Peyer's patch (tissue), 4 donors: ENCODE data around the gene UGT1A9.

ENCODE experiments used
- CTCF ChIP-seq, 6 experiments: fragments of 450-650 bp in 4 of 6; fragments of 200-600 bp in 2 of 6; sonication (generic) in 1 of 6; IDR thresholded peaks; one replicate each; pipeline ENCODE4 v1.5.1; 2017 to 2019; ENCODE audit warnings: antibody characterized with exemption in 6 of 6, mild to moderate bottlenecking in 3 of 6, moderate library complexity in 1 of 6
- POLR2A ChIP-seq, 2 donors: fragments of 450-650 bp; IDR thresholded peaks; one replicate each; pipeline ENCODE4 v1.5.1; 2017; ENCODE audit warnings: antibody characterized with exemption in 2 of 2, mild to moderate bottlenecking in 2 of 2, moderate library complexity in 2 of 2

- TF ChIP-seq CTCF (IDR thresholded peaks at IDR 0.05) (no peak), POLR2A (IDR thresholded peaks at IDR 0.05) (no peak)
Measured at GRCh38 chr2:233650981-233651380, 20.7 kb upstream of the UGT1A9 start.
